GM18907 (cell line): ENCODE data around the gene CD302.
A peak's percentile ranks its signal among the peaks of the same experiment; 100 is the strongest.
"Not testable (repeated sequence)": the region's sequence is repeated elsewhere in the genome, so short reads cannot be mapped to it uniquely, and the experiment has no call there.

Experiments
- ATAC-seq: cut with Tn5 transposase; IDR thresholded peaks from one replicate; pipeline ENCODE4 v1.9.1; 2021; ENCODE audit warnings: mild to moderate bottlenecking, moderate library complexity; ENCODE audit not compliant: unreplicated experiment

The CD302 gene

DNA sequence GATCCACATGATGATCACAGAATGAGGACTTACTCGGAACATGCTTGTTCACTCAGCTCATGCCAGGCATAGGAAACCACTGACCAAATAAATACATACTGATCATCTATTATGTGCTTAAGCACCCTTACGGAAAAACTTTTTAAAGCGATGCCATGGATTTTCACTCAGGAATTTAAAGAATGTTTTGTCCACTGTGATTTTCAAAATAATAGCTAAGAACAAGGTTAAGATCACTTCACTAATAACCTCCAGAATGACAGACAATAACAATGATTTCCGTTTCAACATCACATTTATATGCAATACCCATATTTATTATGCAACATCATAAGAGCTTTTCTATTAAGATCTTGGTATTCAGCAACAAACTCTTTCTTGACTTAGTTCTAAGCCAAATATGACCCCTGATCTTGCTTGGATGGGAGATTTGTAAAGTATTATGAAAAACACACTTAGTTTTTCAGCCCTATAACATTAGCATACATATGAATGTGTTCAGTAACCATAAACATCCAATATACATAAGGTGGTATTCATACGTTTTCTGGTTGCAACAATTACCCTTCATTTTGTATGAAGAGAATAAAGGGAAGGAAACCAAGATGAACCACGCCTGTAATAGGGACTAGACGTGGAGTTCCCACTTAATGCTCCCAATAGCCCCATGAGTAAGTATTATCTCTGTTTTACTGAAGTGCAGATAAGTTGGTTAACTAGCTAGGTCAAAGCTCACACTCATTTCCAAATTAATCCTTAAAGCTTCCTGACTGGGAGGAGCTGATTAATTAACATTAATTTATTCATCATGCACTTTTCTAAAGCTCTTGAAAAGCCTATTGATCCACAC lies 1.9 kb downstream of the CD302 start:
- no peak for ATAC-seq

DNA sequence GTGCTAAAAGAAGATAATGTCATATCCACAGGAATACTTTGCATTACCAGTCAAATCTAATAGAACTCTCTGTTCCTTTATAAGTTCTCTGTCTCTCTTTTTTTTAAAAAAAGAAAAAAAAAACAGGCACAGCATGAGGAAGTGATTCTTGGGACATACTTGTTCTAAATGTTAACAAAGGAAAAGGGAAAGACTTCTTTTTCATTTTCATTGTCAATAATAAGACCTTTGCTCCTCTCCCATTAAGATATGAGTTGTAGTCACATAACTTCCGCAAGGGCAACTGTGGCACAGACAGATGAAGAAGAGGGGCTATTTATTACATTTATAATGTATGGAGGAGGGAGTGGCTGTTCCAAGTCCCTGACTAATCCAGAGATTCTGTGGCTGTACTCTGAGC lies 4.7 kb downstream of the CD302 start:
- no peak for ATAC-seq

DNA sequence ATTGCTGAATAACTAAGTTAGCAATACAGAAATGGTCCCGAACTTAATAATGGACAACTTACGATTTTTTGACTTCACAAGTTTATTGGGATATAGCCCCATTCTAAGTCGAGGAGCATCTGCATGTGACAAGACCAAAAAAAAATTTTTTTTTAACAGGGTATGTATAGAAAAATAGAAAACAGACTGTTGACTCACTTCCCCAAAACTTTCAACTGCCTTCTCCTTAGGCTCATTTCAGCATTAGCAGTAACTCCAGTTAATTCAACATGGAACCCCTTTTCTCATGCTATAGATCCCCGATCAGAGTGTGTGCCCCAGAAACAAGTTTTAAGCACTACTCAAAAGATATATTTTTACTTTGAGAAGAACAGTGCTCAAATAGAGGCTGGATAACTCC lies 5.4 kb downstream of the CD302 start:
- no peak for ATAC-seq

DNA sequence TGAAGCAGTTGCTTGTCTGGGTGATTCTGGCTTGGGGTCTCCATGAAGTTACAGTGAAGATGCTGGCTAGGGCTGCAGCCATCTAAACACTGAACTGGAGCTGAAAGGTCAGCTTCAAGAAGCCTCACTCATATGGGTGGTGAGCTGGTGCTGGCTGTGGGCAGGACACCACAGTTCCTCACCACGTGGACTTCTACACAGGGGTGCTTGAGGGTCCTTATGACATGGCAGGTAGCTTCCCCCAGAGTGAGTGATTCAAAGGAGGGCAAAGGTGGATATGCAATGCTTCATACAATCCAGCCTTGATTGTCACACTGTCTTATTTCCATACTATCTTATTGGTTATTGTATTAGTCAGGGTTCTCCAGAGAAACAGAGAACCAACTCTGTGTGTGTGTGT lies 6.0 kb downstream of the CD302 start:
- ATAC-seq: no peak

DNA sequence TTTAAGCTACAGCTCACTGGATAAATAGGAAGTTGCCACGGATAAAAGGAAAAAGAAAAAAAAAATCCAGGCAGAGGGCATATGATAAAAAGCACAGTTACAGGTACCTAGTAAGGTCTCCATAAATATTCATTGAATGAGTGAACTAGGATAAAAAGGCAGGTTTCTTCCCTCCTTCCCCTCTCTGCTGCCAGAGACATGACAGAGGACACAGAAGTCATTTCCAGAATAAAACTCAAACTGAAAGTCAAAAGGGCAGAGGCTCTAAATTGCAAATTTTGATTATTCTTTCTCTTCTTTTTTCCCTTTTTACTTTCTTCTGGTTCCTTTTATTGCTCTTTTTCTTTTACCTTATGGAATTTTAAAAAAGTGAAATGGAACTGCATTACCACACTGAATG lies 7.7 kb downstream of the CD302 start:
- ATAC-seq: peak; percentile 62

DNA sequence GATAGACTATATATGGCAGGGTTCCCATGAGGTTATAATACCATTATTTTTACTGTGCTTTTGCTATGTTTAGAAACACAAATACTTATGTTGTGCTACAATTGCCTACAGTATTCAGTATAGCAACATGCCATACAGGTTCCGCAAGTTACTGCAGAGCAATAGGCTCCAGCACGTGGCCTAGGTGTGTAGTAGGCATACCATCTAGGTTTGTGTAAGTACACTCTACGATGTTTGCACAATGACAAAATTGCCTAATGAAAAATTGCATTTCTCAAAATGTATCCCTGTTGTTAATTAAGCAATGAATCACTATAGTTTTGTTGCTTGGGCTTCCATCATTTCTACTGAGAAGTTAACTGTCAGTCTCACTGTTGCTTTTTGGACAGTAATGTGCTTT lies 9.8 kb downstream of the CD302 start:
- ATAC-seq: no peak

- not testable (repeated sequence) for ATAC-seq
Measured at GRCh38 chr2:159787647-159788046, 10.4 kb downstream of the CD302 start.

GRCh38 chr2:159786938-159787337 lies 11.1 kb downstream of the CD302 start:
- ATAC-seq: no peak

DNA sequence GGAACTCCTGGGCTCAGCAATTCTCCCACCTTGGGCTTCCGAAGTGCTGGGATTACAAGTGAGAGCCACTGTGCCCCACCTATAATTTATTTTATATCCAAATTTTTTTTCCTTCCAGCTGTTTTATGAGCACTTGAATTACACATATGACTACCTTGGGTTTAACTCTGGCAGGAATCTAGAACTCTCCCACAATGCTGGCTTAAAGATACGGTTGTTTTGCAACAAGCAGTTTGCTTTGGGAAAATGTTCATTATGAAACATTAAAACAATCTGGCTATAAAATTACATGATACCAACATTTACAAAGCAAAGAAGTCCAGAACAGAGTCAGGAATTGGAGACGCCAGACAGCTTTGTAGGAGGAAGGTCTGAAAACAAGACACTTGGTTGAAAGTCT lies 12.8 kb downstream of the CD302 start:
- no peak for ATAC-seq

DNA sequence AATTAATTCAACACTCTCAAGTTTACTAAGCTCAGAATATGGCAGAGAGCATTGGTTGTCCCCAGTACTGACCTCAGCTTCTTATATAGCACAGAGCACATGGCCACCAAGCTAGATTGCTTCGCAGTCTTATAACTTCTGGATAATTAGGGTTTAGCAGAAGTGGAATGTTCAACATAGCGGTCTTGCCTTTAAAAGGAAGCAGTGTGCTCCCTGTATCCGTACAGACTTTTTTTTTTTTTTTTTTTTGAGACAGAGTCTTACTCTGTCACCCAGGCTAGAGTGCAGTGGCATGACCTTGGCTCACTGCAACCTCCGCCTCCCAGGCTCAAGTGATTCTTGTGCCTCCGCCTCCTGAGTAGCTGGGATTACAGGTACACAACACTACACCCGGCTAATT lies 13.3 kb downstream of the CD302 start:
- not testable (repeated sequence) for ATAC-seq

- no peak for ATAC-seq
Measured at GRCh38 chr2:159783556-159783955, 14.5 kb downstream of the CD302 start.

- no peak for ATAC-seq
Measured at GRCh38 chr2:159776321-159776720, 21.7 kb downstream of the CD302 start.

- no peak for ATAC-seq
Measured at GRCh38 chr2:159775021-159775420, 23.0 kb downstream of the CD302 start.

DNA sequence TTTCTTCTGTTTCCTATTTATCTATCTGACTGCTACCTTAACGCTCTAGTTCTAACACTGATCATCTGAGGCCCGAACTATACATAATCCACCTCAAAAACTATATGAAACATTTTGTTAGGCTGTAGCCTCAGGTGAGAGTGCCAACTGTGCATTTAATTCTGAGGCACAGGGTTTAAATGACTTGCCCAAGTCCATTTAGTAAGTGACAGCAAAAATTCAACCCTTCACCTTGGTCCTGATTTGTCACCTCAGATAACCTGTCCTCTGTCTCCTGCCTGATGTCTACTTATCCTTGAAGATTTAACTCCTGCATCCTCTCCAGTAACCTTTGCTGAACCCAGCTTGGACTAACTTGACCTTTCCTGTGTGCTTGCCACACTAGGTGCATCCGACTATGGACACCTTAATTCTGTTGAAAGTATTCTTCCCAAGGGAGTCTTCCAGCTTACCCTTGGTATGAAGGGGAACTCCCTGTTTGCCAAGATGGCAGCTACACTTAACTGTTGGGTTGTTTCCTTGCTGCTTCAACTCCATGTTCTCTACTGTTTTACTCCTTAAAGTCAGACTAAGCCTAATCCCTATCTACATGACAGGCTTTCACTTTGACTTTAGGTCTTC lies 23.5 kb downstream of the CD302 start:
- no peak for ATAC-seq

GRCh38 chr2:159773886-159774285 lies 24.1 kb downstream of the CD302 start:
- no peak for ATAC-seq

DNA sequence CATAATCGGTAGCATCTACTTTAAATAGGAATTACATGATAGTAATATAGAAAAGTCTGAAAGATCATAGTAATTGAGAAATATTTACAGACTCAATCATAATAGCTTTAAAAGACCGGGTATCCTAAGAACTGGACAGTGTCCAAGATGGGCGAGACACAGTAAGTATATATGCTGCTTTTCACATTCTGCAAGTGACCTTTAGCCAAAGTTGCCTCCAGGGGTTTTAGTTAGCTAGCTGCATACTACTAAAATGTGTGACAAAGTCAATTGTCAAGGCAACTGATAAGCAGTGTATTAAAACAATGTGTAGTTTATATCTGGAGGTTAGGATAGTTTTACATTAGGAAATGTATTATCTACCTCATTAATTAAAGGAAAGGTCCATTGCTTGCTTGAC lies 24.6 kb downstream of the CD302 start:
- ATAC-seq: no peak

GRCh38 chr2:159769147-159769546 lies 28.9 kb downstream of the CD302 start:
- ATAC-seq: no peak

DNA sequence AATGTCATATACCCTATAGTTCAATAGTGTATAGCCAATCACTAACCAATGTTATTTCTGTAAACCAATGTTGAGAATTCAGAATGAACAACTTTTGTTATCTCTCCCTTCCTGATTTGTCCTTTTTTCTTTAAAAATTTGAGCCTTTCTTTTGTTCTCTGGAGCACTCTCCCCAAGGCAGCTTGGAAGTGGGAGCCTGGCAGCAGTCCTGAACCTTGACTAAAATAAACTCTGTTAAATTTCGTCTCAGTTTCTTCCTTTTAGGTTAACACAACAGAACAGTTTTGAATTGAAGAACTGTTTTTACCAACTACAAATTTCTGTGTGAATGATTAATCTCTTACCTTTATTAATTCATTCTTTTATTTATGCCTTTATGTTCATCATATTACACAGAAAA lies 35.9 kb downstream of the CD302 start:
- no peak for ATAC-seq

DNA sequence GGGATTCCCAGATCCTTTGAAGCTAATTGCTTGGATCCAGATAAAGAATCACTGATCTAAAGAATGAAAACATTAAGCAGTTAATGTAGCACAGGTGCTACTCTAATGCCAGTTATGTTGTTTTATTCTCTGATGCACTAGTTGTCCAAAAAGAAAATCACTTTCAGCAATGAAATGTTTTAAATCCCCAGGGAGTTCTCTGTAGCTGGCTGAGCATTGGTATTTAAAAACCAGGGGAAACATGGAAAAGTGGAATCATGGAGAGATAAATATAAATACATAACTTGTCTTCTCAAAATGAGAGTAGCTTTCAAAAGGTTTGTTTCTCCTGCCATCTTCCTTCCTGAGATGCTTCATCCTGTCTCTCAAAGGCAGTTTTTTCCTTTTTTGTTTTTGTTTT lies 37.7 kb downstream of the CD302 start:
- ATAC-seq: no peak

GRCh38 chr2:159759577-159759976 lies 38.4 kb downstream of the CD302 start:
- ATAC-seq: no peak

- no peak for ATAC-seq
Measured at GRCh38 chr2:159758686-159759085, 39.3 kb downstream of the CD302 start.

DNA sequence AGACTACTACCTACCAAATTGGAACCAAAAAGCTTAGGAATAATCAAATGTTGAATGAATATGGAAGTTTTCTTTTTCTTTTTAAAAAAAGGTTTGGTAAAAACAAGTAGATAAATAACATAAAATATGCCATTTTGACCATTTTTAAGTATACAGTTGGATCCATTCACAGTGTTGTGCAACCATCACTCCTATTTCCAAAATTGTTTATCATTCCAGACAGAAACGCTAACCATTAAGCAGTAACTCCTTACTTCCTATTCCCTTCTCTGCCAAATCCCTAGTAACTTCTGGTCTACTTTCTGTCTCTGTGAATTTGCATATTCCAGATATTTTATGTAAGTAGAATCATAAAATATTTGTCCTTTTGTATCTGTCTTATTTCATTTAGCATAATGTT lies 39.8 kb downstream of the CD302 start:
- ATAC-seq: no peak

DNA sequence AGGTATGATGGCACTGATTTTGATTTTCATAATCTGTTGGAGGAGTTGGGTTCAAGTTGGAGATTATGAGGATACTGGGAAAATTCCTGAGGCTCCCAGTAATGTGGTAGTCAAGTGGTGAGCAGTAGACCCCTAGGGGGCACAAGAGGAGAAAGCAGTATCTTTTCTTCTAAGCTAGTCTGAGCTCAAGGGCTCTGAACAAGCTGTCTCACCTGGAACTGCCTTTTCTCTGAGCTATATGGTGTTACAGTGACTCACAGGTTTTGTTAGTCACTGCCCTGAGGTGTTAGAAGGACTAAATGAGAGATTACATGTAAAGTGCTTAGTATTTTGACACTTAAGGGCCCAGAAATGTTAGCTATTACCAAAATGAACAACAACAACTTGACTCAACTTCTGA lies 42.2 kb downstream of the CD302 start:
- no peak for ATAC-seq
